Caki2 (cell line): ENCODE results near the gene UPF3A. TPM values are rescaled to one million over a fixed set of nuclear protein-coding genes. Genes with fewer than 3 reads are reported as not detected.

ENCODE experiments used
- DNase-seq: peaks from one replicate; pipeline ENCODE4 v3.0.0-alpha.2; 2015; ENCODE audit warnings: low read depth
- in situ Hi-C: cut with HindIII; loops from 2 replicates; pipeline ENCODE4 v1.10.0; 2016; ENCODE audit warnings: low sequenced_read_pairs, low pct_unique_long_range_greater_than_20kb, mixed read lengths
- total RNA-seq: library from RNA; depleted of rRNA; stranded (reverse); fragments of >200 nt; shearing (Covaris generic); gene quantifications from 2 replicates; pipeline ENCODE4 v1.2.3, GENCODE V29; 2014; ENCODE audit warnings: low replicate concordance

Gene UPF3A
- total RNA-seq, 1 experiment from 2014 or later: 14.0 TPM

- no peak for DNase-seq
Measured at GRCh38 chr13:114288157-114288591, 6.8 kb downstream of the UPF3A start.

DNA sequence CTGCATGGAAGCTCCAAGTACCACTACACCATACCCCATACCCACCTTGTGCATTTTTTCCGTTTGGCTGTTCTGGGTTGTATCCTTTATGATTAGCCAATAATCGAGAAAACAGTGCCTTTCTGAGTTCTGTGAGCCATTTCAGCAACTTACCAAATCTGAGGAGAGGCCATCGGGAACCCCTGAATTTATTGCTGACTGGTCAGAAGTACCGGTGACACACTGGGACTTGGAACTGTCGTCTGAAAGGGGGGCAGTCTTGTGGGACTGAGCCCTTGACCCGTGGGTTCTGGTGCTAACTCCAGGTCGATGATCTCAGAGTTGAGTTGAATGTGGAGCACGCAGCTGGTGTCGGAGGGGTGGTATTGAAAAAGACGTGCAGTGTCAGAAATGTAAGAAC lies 15.0 kb downstream of the UPF3A start:
- in situ Hi-C loops: no loop called here
- no peak for DNase-seq

More at GRCh38 chr13:114288157-114288591, 6.8 kb downstream of the UPF3A start:
- in situ Hi-C loops: no loop called here

GRCh38 chr13:114296902-114297301 lies 15.5 kb downstream of the UPF3A start:
- DNase-seq: no peak
- in situ Hi-C loops: no loop called here

DNA sequence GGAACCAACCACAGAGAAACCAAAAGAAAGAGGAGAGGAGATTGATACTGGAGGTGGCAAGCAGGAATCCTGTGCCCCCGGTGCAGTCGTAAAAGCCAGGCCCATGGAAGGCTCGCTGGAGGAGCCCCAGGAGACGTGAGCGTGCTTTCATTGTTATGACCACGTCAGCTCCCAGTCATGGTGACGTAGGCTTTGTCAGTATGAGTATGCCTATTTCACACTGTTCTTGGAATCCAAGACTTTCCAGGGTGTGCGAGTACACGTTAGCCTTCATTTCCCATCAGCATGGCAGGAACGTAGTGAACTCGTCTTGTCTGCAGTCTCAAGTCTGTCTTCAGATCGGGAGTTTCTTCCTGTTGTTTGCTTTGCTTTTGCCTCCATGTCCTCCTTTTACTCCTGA lies 17.5 kb downstream of the UPF3A start:
- DNase-seq: no peak
- in situ Hi-C loops: no loop called here

GRCh38 chr13:114299604-114300305 lies 18.4 kb downstream of the UPF3A start:
- no peak for DNase-seq
- in situ Hi-C loops: no loop called here

DNA sequence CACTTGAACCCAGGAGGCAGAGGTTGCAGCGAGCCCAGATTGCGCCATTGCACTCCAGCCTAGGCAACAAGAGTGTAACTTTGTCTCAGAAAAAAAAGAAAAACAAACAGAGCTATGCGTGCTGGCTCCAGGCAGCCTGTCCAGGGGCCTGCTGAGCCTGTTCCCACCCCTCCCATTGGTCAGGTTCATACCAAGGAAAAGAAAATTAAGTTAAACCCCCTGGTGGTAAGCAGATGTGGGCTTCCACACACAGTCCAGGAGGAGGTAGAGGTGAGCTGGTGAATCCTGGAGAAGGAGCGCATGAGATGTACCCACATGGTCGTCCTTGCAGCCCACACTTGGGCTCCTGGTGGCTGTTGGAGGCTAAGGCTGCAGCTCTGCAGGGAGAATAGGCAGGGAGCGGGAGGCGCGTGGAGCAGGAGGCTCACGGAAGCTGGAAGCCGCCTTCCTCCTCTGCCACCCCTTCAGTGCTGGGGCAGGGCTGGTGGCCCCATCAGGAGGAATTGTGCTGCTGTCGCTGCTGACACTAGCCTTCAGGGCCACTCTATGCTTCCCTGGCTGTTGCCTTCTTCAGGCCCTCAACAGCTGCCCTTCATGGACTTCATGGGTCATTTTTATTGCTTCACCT lies 22.4 kb downstream of the UPF3A start:
- no peak for DNase-seq
- in situ Hi-C loops: no loop called here

DNA sequence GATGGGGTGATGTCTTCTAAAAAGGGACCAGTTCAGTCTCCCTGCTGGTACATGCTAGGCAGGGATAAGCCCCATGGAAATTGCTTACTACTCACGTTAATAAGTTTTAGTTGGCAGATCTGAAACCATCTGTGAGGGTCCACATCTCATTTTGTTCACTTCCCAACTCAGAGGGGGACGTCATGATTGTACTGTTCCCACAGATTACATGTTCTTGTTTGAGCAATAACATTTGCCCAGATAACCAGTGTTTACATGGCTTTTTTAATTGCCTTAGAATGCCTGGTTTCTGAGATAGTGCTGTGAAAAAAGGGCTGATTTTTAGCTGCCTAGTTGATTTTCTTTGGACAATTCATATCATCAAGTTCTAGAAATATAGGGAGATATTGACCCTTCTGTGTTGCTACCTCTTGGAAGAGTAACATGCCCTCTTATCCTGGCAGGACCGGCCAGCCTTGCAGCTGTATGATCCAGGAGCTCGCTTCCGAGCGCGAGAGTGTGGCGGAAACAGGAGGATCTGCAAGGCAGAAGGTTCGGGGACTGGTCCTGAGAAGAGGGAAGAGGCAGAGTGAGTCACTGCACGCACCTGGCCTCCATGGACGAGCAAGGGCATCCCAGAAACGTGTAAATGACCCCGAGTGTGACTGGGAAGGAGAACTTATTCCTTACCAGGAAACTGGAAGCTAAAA lies 23.1 kb downstream of the UPF3A start:
- in situ Hi-C loops: no loop called here
- no peak for DNase-seq

- in situ Hi-C loops: no loop called here
- DNase-seq: no peak
Measured at GRCh38 chr13:114309086-114309485, 27.7 kb downstream of the UPF3A start.

GRCh38 chr13:114309806-114310410 lies 28.5 kb downstream of the UPF3A start:
- in situ Hi-C loops: no loop called here
- no peak for DNase-seq

GRCh38 chr13:114310956-114311355 lies 29.6 kb downstream of the UPF3A start:
- DNase-seq: no peak
- in situ Hi-C loops: no loop called here

DNA sequence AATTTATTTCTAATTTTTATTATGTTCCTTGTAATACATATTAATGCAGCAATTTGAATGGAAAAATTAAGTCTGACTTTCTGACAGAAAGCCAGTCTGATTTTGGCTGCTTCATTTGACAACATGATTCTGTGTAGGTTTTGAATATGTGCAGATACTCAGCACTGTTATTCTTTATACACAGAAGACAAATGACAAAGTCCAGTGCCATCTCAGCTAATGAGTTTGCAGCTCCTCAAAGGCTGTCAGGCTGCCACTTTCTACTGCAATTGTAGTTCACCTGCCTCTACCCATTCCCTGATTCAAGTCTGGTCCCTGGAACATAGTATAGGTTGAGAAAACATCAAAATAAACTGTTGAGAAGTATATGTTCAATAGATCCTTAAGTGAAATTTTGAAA lies 30.0 kb downstream of the UPF3A start:
- in situ Hi-C loops: no loop called here
- DNase-seq: no peak

GRCh38 chr13:114311908-114312307 lies 30.5 kb downstream of the UPF3A start:
- no peak for DNase-seq
- in situ Hi-C loops: no loop called here

DNA sequence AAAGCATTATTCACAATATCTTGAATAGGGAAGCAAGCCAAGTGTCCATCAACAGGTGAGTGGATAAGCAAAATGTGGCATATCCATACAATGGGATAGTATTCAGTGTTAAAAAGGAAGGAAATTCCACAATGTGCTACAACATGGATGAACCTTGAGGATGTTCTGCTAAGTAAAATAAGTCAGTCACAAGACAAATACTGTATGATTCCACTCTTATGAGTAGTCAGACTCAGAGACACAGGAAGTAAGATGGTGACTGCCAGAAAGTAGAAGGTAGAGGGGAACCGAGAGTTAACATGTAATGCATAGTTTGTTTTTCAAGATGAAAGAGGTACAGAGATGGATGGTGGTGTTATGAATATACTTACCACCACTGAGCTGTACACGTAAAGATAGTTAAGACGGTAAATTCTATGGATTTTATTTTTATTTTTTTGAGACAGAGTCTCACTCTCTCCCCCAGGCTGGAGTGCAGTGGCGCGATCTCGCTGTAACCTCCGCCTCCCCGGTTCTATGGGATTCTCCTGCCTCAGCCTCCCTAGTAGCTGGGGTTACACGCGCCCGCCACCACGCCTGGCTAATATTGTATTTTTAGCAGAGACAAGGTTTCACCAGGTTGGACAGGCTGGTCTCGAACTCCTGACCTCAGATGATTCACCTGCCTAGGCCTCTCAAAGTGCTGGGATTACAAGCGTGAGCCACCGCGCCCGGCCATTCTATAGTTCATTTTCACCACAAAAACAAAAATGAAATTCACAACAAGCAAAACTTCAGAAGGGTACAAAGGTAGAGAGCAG lies 31.9 kb downstream of the UPF3A start:
- no peak for DNase-seq
- in situ Hi-C loops: no loop called here

GRCh38 chr13:114314074-114314912 lies 32.9 kb downstream of the UPF3A start, which contains the start of gene CHAMP1:
Gene CHAMP1, plus strand, starts transcription at chr13:114314503. Its CDS starts 9,340 bp downstream, at chr13:114323843.
- in situ Hi-C loops: no loop called here
- peak; percentile 91 for DNase-seq

- in situ Hi-C loops: no loop called here
- DNase-seq: no peak
Measured at GRCh38 chr13:114315074-114315785, 33.8 kb downstream of the UPF3A start.

- in situ Hi-C loops: no loop called here
- DNase-seq: no peak
Measured at GRCh38 chr13:114318624-114319023, 37.2 kb downstream of the UPF3A start.

- DNase-seq: no peak
- in situ Hi-C loops: no loop called here
Measured at GRCh38 chr13:114319441-114319913, 38.1 kb downstream of the UPF3A start.
